SK-N-SH treated with all-trans-retinoic acid at 6 μM for 48 hours (cell line): ENCODE data around the gene ZRSR2.

Source experiments
- ATAC-seq: fragments of 200-7000 bp; cut with Tn5 transposase; 3 replicates; pipeline ENCODE4 v1.9.1; 2020; ENCODE audit warnings: mild to moderate bottlenecking, moderate library complexity
- ARNTL ChIP-seq: fragments of 450-650 bp; formaldehyde crosslinking; IDR thresholded peaks from 2 replicates; pipeline ENCODE4 v1.5.0; 2020; ENCODE audit warnings: low read depth, mild to moderate bottlenecking, moderate library complexity, borderline replicate concordance
- BACH2 ChIP-seq: fragments of 250-450 bp; sonication (Bioruptor Pico); IDR thresholded peaks from 2 replicates; pipeline ENCODE4 v1.9.0; 2021; ENCODE audit warnings: mild to moderate bottlenecking, borderline replicate concordance
- CREB5 ChIP-seq: fragments of 250-450 bp; sonication (Bioruptor Pico); IDR thresholded peaks from 2 replicates; pipeline ENCODE4 v1.5.1; 2020; ENCODE audit warnings: low read depth, mild to moderate bottlenecking, moderate library complexity
- CSDC2 ChIP-seq: fragments of 250-450 bp; sonication (Bioruptor Pico); IDR thresholded peaks from 2 replicates; pipeline ENCODE4 v1.5.0; 2020; ENCODE audit warnings: mild to moderate bottlenecking, moderate library complexity
- CSRNP3 ChIP-seq: fragments of 250-450 bp; sonication (Bioruptor Pico); IDR thresholded peaks from 2 replicates; pipeline ENCODE4 v1.5.1; 2021; ENCODE audit warnings: mild to moderate bottlenecking, moderate library complexity
- ESRRG ChIP-seq: fragments of 250-450 bp; sonication (Bioruptor Pico); IDR thresholded peaks from 2 replicates; pipeline ENCODE4 v1.6.1; 2021; ENCODE audit warnings: mild to moderate bottlenecking
- GLIS3 ChIP-seq: fragments of 250-450 bp; sonication (Bioruptor Pico); IDR thresholded peaks from 2 replicates; pipeline ENCODE4 v1.5.0; 2020; ENCODE audit warnings: mild to moderate bottlenecking, moderate library complexity
- ISL1 ChIP-seq: fragments of 250-450 bp; sonication (Bioruptor Pico); IDR thresholded peaks from 2 replicates; pipeline ENCODE4 v2.1.2; 2022; ENCODE audit warnings: mild to moderate bottlenecking, moderate library complexity
- OSR1 ChIP-seq: fragments of 250-450 bp; sonication (Bioruptor Pico); IDR thresholded peaks from 2 replicates; pipeline ENCODE4 v1.8.0; 2022; ENCODE audit warnings: moderate library complexity, mild to moderate bottlenecking, inconsistent platforms
- POU6F1 ChIP-seq: fragments of 250-450 bp; sonication (Bioruptor Pico); IDR thresholded peaks from 2 replicates; pipeline ENCODE4 v1.8.0; 2021; ENCODE audit warnings: low read depth, mild to moderate bottlenecking, moderate library complexity, borderline replicate concordance
- PPARA ChIP-seq: fragments of 250-450 bp; sonication (Bioruptor Pico); IDR thresholded peaks from 2 replicates; pipeline ENCODE4 v1.5.0; 2020; ENCODE audit warnings: mild to moderate bottlenecking, borderline replicate concordance
- SNAI2 ChIP-seq: fragments of 250-450 bp; sonication (Bioruptor Pico); IDR thresholded peaks from 2 replicates; pipeline ENCODE4 v1.5.0; 2020; ENCODE audit warnings: mild to moderate bottlenecking, moderate library complexity
- TCF4 ChIP-seq: fragments of 250-450 bp; sonication (Bioruptor Pico); IDR thresholded peaks from 2 replicates; pipeline ENCODE4 v1.8.0; 2021; ENCODE audit warnings: mild to moderate bottlenecking, moderate library complexity, borderline replicate concordance
- TOX ChIP-seq: fragments of 250-450 bp; sonication (Bioruptor Pico); IDR thresholded peaks from 2 replicates; pipeline ENCODE4 v1.8.0; 2021; ENCODE audit warnings: mild to moderate bottlenecking, moderate library complexity, borderline replicate concordance
- TSHZ2 ChIP-seq: fragments of 250-450 bp; sonication (Bioruptor Pico); IDR thresholded peaks from 2 replicates; pipeline ENCODE4 v1.5.0; 2020; ENCODE audit warnings: mild to moderate bottlenecking, moderate library complexity
- ZC3H10 ChIP-seq: fragments of 250-450 bp; sonication (Bioruptor Pico); IDR thresholded peaks from 2 replicates; pipeline ENCODE4 v1.5.1; 2021; ENCODE audit warnings: mild to moderate bottlenecking, moderate library complexity
- ZFP3 ChIP-seq: fragments of 250-450 bp; sonication (Bioruptor Pico); IDR thresholded peaks from 2 replicates; pipeline ENCODE4 v1.5.0; 2020; ENCODE audit warnings: mild to moderate bottlenecking, moderate library complexity
- ZFP30 ChIP-seq: fragments of 450-650 bp; formaldehyde crosslinking; IDR thresholded peaks from 2 replicates; pipeline ENCODE4 v1.5.0; 2022; ENCODE audit warnings: mild to moderate bottlenecking, moderate library complexity
- ZNF565 ChIP-seq: fragments of 450-650 bp; formaldehyde crosslinking; conservative IDR thresholded peaks from 2 replicates; pipeline ENCODE4 v1.5.0; 2020; ENCODE audit warnings: low read depth, mild to moderate bottlenecking, moderate library complexity
- ZNF70 ChIP-seq: fragments of 450-650 bp; formaldehyde crosslinking; IDR thresholded peaks from 2 replicates; pipeline ENCODE4 v1.5.0; 2020; ENCODE audit warnings: mild to moderate bottlenecking, moderate library complexity
- ZNF8 ChIP-seq: fragments of 450-650 bp; formaldehyde crosslinking; IDR thresholded peaks from 2 replicates; pipeline ENCODE4 v1.5.0; 2020; ENCODE audit warnings: mild to moderate bottlenecking, moderate library complexity

Gene ZRSR2

GRCh38 chrX:15860921-15861320 lies 70.6 kb downstream of the ZRSR2 start:
- no peak for ATAC-seq
- TF ChIP-seq TSHZ2 (CRISPR knock-in tag): no peak
- no peak for TF ChIP-seq ISL1 (CRISPR knock-in tag)
- TF ChIP-seq ARNTL (CRISPR knock-in tag): no peak
- no peak for TF ChIP-seq ZC3H10 (CRISPR knock-in tag)
- no peak for TF ChIP-seq TOX (CRISPR knock-in tag)
- no peak for TF ChIP-seq ZNF565 (CRISPR knock-in tag)
- TF ChIP-seq BACH2: no peak
- TF ChIP-seq CSDC2 (CRISPR knock-in tag): no peak
- no peak for TF ChIP-seq ZNF70 (CRISPR knock-in tag)
- no peak for TF ChIP-seq ESRRG (CRISPR knock-in tag)
- TF ChIP-seq PPARA: no peak
- TF ChIP-seq POU6F1 (CRISPR knock-in tag): no peak
- no peak for TF ChIP-seq ZFP3 (CRISPR knock-in tag)
- no peak for TF ChIP-seq ZNF8 (CRISPR knock-in tag)
- TF ChIP-seq OSR1: no peak
- no peak for TF ChIP-seq ZFP30 (CRISPR knock-in tag)
- TF ChIP-seq GLIS3 (CRISPR knock-in tag): no peak
- no peak for TF ChIP-seq CREB5 (CRISPR knock-in tag)

GRCh38 chrX:15864023-15864422 lies 73.7 kb downstream of the ZRSR2 start:
- ATAC-seq: no peak
- no peak for TF ChIP-seq CREB5 (CRISPR knock-in tag)
- no peak for TF ChIP-seq ZNF8 (CRISPR knock-in tag)
- TF ChIP-seq ZFP30 (CRISPR knock-in tag): no peak
- TF ChIP-seq CSRNP3 (CRISPR knock-in tag): no peak

GRCh38 chrX:15864629-15865028 lies 74.3 kb downstream of the ZRSR2 start:
- TF ChIP-seq ESRRG (CRISPR knock-in tag) (no peak), PPARA (no peak), BACH2 (no peak), CSDC2 (CRISPR knock-in tag) (no peak), SNAI2 (CRISPR knock-in tag) (no peak), ZNF565 (CRISPR knock-in tag) (no peak), CSRNP3 (CRISPR knock-in tag) (no peak), ZFP3 (CRISPR knock-in tag) (no peak), TCF4 (CRISPR knock-in tag) (no peak), CREB5 (CRISPR knock-in tag) (no peak), GLIS3 (CRISPR knock-in tag) (no peak), ARNTL (CRISPR knock-in tag) (no peak)
- no peak; the same call in 2 of the 3 replicates for ATAC-seq
